Stimulated activated CD8-positive, alpha-beta memory T cell treated with anti-CD3 and anti-CD28 coated beads, Interleukin-15, amount 100 ng/mL, for 1 hour (primary cell): ENCODE data around the gene SBF2.
"Not testable (repeated sequence)": the region's sequence is repeated elsewhere in the genome, so short reads cannot be mapped to it uniquely, and the experiment has no call there.

Experiments
- DNase-seq: peaks from one replicate; pipeline ENCODE4 v3.0.0-alpha.2; 2020; ENCODE audit warnings: low read depth

Gene SBF2

GRCh38 chr11:10298342-10298741 lies 4.3 kb upstream of the SBF2 start:
- no peak for DNase-seq

GRCh38 chr11:10295064-10295901 lies 1.3 kb upstream of the SBF2 start:
- no peak for DNase-seq

- no peak for DNase-seq
Measured at GRCh38 chr11:10294290-10294953, 403 bp upstream of the SBF2 start.

GRCh38 chr11:10291801-10292638 lies 2.0 kb downstream of the SBF2 start:
- no peak for DNase-seq

- DNase-seq: no peak
Measured at GRCh38 chr11:10289765-10290380, 4.1 kb downstream of the SBF2 start.

- no peak for DNase-seq
Measured at GRCh38 chr11:10288881-10289764, 4.9 kb downstream of the SBF2 start.

GRCh38 chr11:10287766-10288715 lies 6.0 kb downstream of the SBF2 start:
- no peak for DNase-seq

- DNase-seq: no peak
Measured at GRCh38 chr11:10287140-10287539, 6.9 kb downstream of the SBF2 start.

GRCh38 chr11:10285148-10285802 lies 8.7 kb downstream of the SBF2 start:
- DNase-seq: no peak

GRCh38 chr11:10283991-10284390 lies 10.0 kb downstream of the SBF2 start:
- DNase-seq: no peak

- no peak for DNase-seq
Measured at GRCh38 chr11:10282117-10282516, 11.9 kb downstream of the SBF2 start.

- DNase-seq: no peak
Measured at GRCh38 chr11:10275714-10276113, 18.3 kb downstream of the SBF2 start.

- DNase-seq: no peak
Measured at GRCh38 chr11:10274726-10275125, 19.3 kb downstream of the SBF2 start.

- no peak for DNase-seq
Measured at GRCh38 chr11:10273738-10274137, 20.3 kb downstream of the SBF2 start.

- no peak for DNase-seq
Measured at GRCh38 chr11:10272132-10272531, 21.9 kb downstream of the SBF2 start.

- no peak for DNase-seq
Measured at GRCh38 chr11:10268746-10269488, 25.1 kb downstream of the SBF2 start.

- DNase-seq: no peak
Measured at GRCh38 chr11:10267821-10268220, 26.2 kb downstream of the SBF2 start.

- no peak for DNase-seq
Measured at GRCh38 chr11:10265936-10266335, 28.1 kb downstream of the SBF2 start.

GRCh38 chr11:10264716-10265115 lies 29.3 kb downstream of the SBF2 start:
- DNase-seq: not testable (repeated sequence)
